NCI-H1092 treated with DMSO at 0.1 percent for 48 hours (cell line): ENCODE measurements around the gene HMGN1.
A peak's percentile ranks its signal among the peaks of the same experiment; 100 is the strongest.

Experiments
- DNase-seq: peaks from one replicate; lab custom pipeline; 2025; lab: John Stamatoyannopoulos, UW

The HMGN1 gene

DNA sequence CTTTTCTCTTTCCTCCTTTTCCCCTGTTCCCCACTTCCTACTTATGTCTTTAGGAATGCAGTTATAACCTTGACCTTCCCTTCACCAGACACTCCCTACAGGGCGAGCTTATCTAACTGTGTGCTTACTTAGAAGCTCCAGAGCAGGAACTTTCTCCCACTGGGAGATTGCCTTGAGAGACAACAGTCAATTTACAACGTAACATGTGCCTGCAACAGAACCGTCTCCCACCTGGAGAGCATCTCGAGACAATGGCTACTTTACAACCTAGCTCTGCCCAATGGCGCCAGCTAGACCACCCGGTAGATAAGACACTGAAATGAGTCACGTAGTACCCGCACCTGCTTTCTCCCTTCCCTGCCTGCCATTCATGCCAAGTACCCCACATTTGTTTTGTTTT is 16.7 kb downstream of the HMGN1 start:
- DNase-seq: no peak

DNA sequence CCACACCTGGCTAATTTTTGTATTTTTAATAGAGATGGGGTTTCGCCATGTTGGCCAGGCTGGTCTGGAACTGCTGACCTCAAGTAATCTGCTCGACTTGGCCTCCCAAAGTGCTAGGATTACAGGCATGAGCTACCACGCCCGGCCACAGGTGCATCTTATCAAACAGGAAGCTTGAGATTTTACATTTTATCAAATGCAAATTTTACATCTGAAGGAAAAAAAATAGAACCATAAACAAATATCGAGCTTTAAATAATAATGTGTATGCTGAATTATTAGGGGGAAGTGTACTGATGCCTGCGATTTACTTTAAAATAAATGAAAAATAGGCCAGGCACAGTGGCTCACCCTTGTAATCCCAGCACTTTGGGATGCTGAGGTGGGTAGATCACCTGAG is 18.9 kb downstream of the HMGN1 start:
- DNase-seq: no peak

GRCh38 chr21:39327727-39328126 is 21.2 kb downstream of the HMGN1 start:
- no peak for DNase-seq

GRCh38 chr21:39326607-39327307 is 22.1 kb downstream of the HMGN1 start:
- no peak for DNase-seq

- DNase-seq: no peak
Measured at GRCh38 chr21:39325458-39325857, 23.4 kb downstream of the HMGN1 start.

- no peak for DNase-seq
Measured at GRCh38 chr21:39321424-39321823, 27.5 kb downstream of the HMGN1 start.

DNA sequence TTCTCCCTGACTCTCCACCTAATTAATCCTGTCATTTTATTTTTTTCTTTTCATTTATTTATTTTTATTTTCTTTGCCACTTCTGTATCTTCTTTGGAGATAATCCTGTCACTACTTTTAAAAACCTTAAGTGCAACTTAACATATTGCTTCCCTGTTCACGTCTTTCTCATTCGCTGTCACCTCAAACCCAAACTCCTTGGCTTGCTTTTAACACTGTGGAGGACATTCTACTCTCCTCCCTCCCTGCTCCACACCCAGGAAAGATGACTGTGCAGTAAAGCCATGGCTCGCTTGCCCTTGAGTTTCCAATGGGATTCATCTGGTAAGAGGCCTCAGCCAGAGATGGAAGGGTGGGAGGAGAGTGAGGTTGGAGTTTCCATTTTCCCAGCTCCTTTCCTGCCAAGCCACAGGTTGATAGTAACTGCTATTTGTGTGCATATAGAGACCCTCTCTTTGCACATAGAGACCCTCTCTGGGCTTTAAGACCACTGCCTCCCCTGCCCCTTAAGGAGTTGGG is 29.0 kb downstream of the HMGN1 start:
- no peak for DNase-seq

- DNase-seq: no peak
Measured at GRCh38 chr21:39319251-39319756, 29.6 kb downstream of the HMGN1 start.

GRCh38 chr21:39318091-39318959 is 30.6 kb downstream of the HMGN1 start:
- DNase-seq: no peak

DNA sequence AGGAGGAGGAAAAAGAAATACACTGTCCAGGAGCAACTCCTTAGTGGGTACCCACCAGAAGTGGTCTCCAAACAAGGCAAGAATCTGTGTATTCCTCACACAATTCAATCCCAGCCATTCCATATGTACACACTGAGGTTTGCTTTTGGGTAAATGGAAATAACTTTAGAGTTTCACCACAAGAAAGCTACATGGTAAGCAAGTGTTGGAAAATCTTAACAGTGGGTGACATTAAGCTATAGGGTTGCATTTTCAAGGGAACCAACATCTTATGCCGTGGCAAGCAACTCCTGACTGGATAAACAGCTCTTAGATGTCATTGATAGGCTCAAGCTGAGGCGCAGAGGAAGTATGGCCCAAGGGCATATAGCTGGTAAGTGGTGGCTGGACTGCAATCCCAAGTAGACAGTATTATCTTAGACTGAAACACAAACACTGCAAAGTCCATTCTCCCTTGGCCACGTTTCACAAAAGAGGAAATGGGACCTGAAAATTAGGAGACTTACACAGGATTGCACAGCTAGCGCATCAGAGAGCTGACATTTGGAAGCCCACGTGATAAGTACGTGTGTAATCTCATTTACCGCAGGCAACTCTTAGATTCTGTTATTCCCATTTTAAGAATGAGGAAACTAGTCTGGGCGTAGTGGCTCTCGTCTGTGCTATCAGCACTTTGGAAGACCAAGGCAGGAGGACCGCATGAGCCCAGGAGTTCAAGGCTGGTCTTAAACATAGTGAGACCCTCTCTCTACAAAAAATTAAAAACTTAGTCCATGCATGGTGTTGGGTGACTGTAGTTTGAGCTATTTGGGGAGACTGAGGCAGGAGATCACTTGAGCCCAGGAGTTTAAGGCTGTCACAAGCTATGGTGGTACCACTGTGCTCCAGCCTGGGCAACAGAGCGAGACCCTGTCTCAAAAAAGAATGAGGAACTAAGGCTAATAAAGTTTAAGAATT is 31.5 kb downstream of the HMGN1 start:
- no peak for DNase-seq

DNA sequence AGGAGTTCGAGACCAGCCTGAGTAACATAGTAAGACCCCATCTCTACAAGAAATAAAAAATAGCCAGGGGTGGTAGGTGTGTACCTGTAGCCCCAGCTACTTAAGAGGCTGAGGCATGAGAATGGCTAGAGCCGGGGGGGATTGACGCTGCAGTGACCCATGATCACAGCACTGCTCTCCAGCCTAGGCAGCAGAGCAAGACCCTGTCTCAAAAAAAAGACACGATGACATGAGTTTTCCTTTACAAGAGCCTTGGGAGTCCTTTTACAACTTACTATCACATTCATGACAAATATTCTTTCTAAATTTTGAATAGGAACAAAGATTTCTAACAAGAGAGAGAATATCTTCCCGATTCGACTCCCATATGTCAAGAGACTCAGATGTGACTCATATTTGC is 32.2 kb downstream of the HMGN1 start:
- no peak for DNase-seq

- no peak for DNase-seq
Measured at GRCh38 chr21:39315603-39316445, 33.1 kb downstream of the HMGN1 start.

DNA sequence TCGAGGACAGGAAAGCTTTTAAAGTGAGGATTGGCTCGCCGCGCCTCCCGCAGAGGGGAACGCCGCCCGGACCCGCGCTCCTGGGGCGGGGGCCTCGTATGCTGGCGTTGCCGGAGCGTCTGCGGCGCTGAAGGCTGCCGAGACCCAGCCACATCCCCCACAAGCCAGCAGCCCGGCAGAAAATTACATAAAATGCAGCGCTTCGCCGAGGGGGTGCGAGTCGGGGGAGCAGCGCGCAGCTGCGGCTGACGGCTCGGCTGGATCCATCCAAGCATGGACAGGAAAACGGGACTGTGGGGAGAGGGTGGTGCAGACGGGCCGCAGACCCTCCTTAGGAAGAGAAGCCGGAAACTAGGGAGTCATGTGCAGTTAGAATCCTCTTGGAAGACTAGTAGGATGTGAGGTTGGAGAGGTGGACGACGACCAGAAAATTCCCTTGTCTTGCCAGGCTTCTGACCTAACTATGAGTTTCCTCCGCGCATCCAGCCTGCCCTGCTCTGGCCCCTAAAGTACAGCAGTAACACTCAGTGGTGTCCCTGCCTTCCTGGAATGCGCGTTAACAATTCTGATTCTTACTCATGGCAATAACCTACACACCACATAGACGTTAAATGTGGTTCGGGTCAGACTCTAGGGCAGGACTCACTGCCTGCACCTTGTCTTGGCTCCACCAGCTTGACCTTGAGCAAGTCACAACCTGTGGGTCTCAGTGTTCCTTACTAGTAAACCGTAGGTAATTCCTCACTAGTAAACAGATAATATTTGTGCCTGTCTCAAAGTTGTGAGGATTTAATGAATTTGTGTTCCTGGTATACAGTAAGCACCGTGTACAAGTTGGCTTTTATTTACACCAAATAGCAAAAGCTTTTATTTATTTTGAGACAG is 34.5 kb downstream of the HMGN1 start:
- DNase-seq: peak; percentile 81

DNA sequence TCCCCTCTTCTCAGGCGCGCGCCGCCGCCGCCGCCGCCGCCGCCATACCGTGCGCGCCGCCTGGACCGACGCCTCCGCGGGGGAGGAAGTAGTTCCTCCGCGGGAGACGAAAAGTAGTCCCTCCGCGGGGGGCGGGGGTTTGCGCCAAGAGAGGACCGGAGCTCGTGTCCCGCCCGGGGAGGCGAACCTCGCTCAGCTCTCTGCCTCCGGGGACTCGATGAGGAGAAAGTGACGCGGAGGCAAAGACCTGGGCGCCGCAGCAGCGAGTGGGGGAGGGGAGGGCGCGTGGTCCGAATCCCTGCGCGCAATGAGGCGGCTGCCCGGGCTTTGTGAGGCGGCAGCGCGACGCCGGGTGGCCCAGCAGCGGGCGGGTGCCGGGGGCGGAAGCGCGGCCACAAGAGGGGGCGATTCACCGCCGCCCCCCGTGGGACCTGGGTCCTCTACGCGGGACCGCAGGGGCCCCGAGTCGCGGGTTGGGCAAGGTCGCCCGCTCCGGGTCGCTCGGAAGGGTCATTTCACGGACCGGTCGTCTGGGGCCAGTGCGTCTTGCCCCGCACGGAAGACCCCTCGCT is 35.2 kb downstream of the HMGN1 start, which contains the start of gene BRWD1:
TSS of gene BRWD1 (minus strand) at position 62 of the 572 bp plus-strand sequence. CDS start 141 bp downstream, outside the sequence.
- DNase-seq: peak; percentile 90

- peak; percentile 72 for DNase-seq
Measured at GRCh38 chr21:39313042-39313570, 35.8 kb downstream of the HMGN1 start.

- DNase-seq: peak; percentile 95
Measured at GRCh38 chr21:39312112-39313041, 36.5 kb downstream of the HMGN1 start.

GRCh38 chr21:39311164-39311563 is 37.7 kb downstream of the HMGN1 start:
- DNase-seq: no peak

DNA sequence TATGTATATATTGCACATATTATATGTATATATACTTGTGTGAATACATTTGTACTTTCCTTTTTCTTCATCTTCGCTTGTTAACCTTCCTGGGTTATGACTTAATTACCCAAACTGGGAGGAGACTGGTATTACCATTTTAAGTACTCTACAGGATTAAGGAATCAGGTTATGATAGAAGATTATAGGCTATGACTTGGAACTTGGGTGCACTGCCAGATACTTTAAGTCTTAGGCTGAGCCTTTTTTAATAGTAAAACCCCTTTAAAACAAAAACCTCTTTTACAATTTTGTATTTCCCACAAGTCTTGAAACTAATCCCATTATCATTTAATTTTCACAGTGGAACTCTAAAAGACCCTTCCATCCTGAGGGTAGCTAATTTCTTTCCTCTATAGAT is 41.4 kb downstream of the HMGN1 start:
- no peak for DNase-seq
